GM19193 (cell line): ENCODE measurements around the gene C1orf21.

Experiments used
- POLR2A ChIP-seq: IDR thresholded peaks from 4 replicates; pipeline ENCODE4 v1.6.1; 2011; ENCODE audit not compliant: insufficient read depth, insufficient read length; ENCODE audit errors: extremely low read depth

Gene C1orf21

GRCh38 chr1:184473176-184473966 is 86.5 kb downstream of the C1orf21 start:
- TF ChIP-seq POLR2A: no peak

- no peak for TF ChIP-seq POLR2A
These were observed 89.4 kb downstream of the C1orf21 start for GRCh38 chr1:184476187-184476586.

DNA sequence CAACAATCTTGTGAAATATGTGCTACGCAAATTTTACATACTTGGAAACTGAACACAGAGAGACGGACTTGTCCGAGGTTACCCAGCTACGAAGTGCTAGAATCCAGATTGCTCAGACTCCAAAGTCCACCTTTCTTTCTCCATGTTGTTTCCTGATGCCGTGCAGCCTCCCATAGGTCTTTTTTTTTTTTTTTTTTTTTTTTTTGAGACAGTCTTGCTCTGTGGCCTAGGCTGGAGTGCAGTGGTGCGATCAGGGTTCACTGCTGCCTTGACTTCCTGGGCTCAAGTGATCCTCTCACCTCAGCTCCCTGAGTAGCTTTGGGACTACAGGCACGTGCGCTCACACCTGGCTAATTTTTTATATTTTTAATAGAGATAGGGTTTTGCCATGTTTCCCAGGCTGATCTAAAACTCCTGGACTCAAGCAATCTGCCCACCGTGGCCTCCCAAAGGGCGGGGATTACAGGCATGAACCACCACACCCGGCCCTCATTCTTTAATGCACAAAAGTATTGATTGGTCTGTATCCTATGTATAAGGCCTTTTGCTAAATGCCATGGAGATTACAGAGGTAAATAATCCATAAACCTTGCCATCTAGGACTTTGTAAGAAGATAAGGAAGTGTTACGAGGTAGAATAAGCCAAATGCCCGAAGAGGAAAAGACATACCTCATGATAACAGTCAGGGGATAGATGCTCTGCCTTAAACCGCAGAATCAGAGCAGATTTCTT is 92.8 kb downstream of the C1orf21 start:
- no peak for TF ChIP-seq POLR2A

- no peak for TF ChIP-seq POLR2A
These were observed 93.9 kb downstream of the C1orf21 start for GRCh38 chr1:184480736-184481135.

DNA sequence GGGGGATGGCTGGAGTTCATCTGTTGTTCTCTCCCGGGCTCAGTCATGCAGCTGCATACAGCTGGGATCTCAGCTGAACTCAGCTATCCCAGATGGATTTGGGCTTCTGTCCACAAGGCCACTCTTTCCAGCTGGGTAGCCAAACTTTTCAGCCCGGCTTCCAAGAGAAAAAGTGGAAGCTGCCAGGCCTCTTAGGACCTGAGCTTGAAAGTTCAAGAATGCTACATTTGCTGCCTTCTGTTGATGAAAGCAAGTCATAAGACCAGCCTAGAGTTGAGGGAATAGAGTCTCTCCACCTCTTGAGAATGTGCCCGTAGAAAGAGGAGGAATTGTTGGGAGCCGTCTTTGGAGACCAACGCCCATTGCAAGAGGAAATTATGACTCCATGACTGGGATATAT is 95.3 kb downstream of the C1orf21 start:
- TF ChIP-seq POLR2A: no peak

DNA sequence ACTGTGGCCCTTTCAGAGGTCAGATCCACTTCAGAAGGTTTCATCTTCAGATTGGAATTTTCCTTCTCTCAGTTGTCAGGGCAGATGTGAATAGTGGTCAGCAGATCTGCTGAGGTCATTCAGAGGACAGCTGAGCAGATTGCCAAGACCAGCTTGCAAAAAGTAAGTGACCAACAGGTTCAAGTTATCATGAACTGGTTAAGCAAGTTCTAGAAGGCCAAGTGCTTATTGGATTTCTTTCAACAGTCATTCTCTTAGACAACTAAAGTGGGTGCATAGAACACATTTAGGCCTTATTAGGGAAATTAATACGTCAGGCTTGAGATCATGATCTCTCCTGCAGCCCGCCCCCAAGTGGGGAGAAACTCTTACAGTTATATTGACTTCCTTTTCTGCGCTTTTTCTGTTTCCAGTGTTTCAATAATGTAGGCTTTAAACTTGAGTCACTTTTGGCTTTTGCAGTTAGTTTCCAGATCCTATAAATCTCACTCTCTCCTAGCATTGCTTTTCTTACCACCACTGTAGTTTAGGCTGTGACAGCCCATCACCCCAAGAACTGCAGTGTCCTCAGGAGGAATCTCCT is 96.4 kb downstream of the C1orf21 start:
- TF ChIP-seq POLR2A: no peak

DNA sequence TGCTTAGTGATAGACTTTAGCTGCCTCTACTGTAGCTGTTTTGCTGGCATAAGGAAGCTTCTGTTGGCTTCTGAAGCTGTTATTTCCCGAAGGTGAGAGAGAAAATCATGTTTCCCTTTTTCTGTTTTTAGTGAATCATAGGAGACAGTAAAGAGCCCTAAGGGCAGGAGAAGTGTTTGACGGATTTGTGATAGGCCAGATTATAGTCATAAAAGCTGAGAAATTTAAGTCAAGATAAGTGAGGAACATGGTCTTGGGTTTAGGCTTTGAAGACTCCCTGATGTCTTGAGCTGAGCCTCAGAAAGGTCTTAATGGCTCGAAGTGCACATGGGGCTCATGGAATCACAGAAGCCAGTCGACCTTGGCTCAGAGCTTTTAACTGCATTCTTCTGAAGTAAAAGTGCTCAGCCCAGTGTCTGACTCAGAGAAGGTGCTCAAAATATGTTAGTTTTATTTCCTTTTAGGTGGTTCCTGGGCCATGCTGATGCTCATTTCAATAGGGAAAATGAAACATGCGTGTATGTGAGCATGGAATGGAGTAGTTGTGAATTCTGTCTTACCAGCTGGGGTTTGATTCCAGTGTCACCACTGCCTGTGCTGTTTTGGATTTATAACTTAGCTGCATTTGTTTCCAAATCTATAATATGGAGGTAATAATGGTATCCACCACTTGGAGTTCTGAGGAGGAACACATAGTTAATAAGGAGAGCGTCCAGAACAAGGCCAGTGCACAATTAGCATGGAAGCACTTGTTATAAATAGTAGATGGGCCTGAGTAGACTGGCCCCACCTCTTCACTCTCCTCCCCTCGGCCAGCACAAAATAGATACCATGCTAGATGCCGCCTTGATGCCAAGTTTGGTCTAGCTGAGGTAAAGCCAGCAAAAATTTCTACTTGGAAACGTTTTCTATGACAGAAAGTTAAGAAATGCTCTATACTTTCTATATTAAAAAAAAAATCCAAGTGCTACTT is 99.2 kb downstream of the C1orf21 start:
- no peak for TF ChIP-seq POLR2A

DNA sequence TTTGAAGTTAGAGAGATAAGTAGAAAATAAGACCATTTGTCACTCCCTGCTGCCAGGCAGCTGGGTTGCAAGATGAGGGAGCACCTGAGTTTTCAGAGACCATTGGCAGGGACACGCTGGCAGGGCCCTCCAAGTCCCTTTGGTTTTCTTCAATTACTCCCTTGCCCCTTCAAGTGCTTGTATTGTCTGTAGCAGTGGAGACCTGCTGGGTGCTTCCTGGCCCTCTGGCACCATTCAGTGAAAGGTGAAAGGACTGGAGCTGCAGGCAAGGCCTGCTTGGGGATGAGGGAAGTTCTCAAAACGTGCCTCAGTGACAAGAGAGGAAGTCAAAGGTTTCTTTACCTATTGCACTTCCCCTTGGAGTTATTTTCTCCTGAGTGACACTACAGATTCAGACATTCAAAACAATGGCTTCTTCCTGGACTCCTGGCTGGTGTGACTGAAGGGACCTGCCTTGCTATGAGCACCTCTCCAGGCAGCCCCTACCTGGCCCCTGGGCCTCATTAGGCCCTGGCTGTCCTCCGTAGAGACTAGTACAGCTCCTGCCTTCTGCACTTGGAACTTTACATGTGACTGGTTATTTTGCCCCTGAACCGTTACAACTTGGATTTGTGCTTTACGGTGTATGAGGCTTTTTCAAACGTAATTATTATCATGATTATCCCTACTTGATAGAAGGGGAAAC is 100.1 kb downstream of the C1orf21 start:
- no peak for TF ChIP-seq POLR2A

DNA sequence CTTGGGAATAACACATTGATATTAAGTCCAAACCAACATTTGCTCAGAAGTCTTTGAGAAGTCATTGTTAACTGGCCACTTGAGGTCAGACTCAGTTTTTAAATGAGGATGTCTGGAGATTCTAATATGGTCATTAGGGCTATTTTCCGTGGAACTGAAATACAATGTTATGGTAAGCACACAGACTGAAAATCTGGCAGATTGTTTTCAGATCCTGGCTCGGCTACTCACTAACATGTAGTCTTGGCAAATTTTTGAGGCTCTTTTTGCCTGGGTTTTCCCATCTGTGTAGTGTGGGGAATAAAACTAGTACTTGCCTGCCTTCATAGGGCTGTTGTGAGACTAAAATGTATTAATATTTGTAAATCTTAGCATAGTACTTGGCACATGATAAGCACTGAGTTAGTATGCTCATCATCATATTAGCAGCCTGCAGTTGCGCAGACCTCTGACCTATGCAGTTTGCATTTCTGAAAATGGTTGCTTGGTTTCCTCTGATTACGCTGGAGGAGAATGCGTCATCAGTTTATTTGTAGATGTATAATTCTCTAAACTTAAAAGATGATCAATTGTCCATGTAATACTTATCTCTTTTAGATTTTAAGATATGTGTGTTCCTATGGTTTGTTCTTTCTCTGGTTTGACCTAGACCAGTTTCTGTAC is 100.8 kb downstream of the C1orf21 start:
- no peak for TF ChIP-seq POLR2A

GRCh38 chr1:184489908-184490307 is 103.1 kb downstream of the C1orf21 start:
- no peak for TF ChIP-seq POLR2A

- TF ChIP-seq POLR2A: no peak
These were observed 105.7 kb downstream of the C1orf21 start for GRCh38 chr1:184492536-184492935.

- TF ChIP-seq POLR2A: no peak
These were observed 107.2 kb downstream of the C1orf21 start for GRCh38 chr1:184493987-184494388.

DNA sequence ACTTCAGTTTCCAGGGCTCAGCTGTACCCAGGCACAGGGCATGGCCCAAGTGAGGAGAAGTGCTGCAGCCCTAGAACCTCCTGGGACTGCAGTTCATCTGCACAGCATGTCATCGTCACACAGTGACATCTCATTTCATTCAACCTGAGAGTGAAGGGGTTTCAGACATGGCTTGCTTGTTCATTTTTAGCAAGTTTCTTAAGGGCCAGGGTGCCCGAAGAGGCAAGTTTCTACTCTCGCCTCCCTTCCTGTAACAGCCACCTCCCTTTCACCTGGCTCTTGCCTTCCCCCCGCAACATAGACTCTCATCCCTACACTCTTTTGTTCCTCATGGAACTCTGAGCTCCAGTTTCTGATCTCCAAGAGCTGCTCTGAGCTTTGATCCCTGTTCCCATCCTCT is 108.1 kb downstream of the C1orf21 start:
- TF ChIP-seq POLR2A: no peak

DNA sequence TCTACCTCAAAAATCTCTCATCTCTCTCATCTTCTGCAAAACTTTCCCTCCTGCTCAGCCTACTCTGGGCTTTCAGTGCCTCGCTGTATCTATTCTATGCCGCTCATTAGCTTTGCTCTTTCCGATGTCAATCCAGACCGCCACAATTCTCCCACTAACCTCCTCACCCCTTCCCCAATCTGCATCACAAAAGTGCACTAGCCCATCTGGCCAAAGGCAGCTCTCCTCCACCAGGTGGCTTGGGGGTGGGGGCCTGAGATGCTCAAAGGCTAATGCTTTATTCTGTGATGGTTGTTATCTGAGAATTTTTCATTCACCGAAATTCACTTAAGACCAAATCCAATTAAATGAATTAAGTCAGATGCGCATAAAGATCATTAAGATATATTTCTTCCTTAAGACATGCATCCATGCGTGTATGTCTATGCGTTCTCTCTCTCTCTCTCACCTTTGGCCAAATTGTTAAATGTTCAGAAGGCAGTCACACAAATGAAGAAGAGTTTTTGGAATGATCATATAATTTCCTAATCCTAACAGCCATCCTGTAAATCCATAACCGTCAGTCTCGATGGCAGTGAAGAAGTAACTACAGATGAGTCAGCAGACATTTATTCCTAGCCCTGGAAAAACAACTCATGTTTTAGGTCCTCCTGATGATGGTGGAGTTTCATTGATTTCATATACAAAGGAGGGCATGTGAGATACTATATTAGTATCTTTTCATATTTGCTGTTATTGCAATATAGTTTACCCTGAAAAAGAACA is 111.3 kb downstream of the C1orf21 start:
- no peak for TF ChIP-seq POLR2A

GRCh38 chr1:184499616-184500015 is 112.8 kb downstream of the C1orf21 start:
- no peak for TF ChIP-seq POLR2A
